Loucy (cell line): ENCODE data around the gene DLGAP5.
A peak's percentile ranks its signal among the peaks of the same experiment; 100 is the strongest.

Source experiments
- H2AFZ ChIP-seq: fragments of 200-600 bp; sonication (generic); 2 replicates; pipeline ENCODE4 v1.6.0; 2016; ENCODE audit warnings: antibody characterized with exemption, mild to moderate bottlenecking, low read length, moderate library complexity
- H3F3A ChIP-seq: fragments of 200-600 bp; 2 replicates; pipeline ENCODE4 v1.6.0; 2016; ENCODE audit warnings: antibody characterized with exemption, low read depth, mild to moderate bottlenecking
- H3K27me3 ChIP-seq: fragments of 200-600 bp; sonication (generic); 2 replicates; pipeline ENCODE4 v1.6.1; 2014; ENCODE audit warnings: low read length, mild to moderate bottlenecking; ENCODE audit not compliant: insufficient read depth, poor library complexity, severe bottlenecking
- H3K36me3 ChIP-seq: fragments of 200-600 bp; sonication (generic); 2 replicates; pipeline ENCODE4 v1.6.1; 2016; ENCODE audit warnings: low read length; ENCODE audit not compliant: insufficient read depth
- H3K4me1 ChIP-seq: fragments of 200-600 bp; sonication (generic); 2 replicates; pipeline ENCODE4 v1.5.1; 2014; ENCODE audit warnings: low read length, mild to moderate bottlenecking; ENCODE audit not compliant: insufficient read depth, poor library complexity, severe bottlenecking
- H3K4me2 ChIP-seq: fragments of 200-600 bp; sonication (generic); 2 replicates; pipeline ENCODE4 v1.6.0; 2014; ENCODE audit warnings: antibody characterized with exemption, low read length, low read depth, mild to moderate bottlenecking; ENCODE audit not compliant: poor library complexity, severe bottlenecking
- H3K4me3 ChIP-seq: fragments of 200-600 bp; sonication (generic); 2 replicates; pipeline ENCODE4 v1.5.1; 2014; ENCODE audit warnings: low read length, mild to moderate bottlenecking, mixed read lengths; ENCODE audit not compliant: poor library complexity, severe bottlenecking
- H3K79me2 ChIP-seq: fragments of 200-600 bp; sonication (generic); 2 replicates; pipeline ENCODE4 v1.6.1; 2014; ENCODE audit warnings: low read length; ENCODE audit not compliant: insufficient read depth
- H3K9ac ChIP-seq: fragments of 200-600 bp; sonication (generic); 2 replicates; pipeline ENCODE4 v1.6.0; 2014; ENCODE audit warnings: mild to moderate bottlenecking, low read depth, low read length, moderate library complexity; ENCODE audit not compliant: poor library complexity, severe bottlenecking
- H3K9me2 ChIP-seq: fragments of 200-600 bp; sonication (generic); replicated peaks from 2 replicates; pipeline ENCODE4 v1.6.1; 2016; ENCODE audit warnings: low read depth, low read length, mixed read lengths
- H3K9me3 ChIP-seq: fragments of 200-600 bp; sonication (generic); 2 replicates; pipeline ENCODE4 v1.6.1; 2014; ENCODE audit warnings: mild to moderate bottlenecking, antibody characterized with exemption, low read length, low read depth; ENCODE audit not compliant: insufficient read depth
- H4K20me1 ChIP-seq: fragments of 200-600 bp; sonication (generic); 2 replicates; pipeline ENCODE4 v1.6.0; 2014; ENCODE audit warnings: antibody characterized with exemption, low read length, mild to moderate bottlenecking; ENCODE audit not compliant: insufficient read depth, poor library complexity, severe bottlenecking
- EZH2phosphoT487 ChIP-seq: fragments of 200-600 bp; IDR thresholded peaks from 2 replicates; pipeline ENCODE4 v1.6.1; 2018; ENCODE audit warnings: antibody characterized with exemption, mild to moderate bottlenecking, moderate library complexity, borderline replicate concordance
- TF ChIP-seq, protein P1 (sequence below): fragments of 200-600 bp; sonication (generic); conservative IDR thresholded peaks from 2 replicates; pipeline ENCODE4 v1.5.1; 2014; ENCODE audit warnings: mild to moderate bottlenecking, antibody characterized with exemption, low read length

Gene DLGAP5

GRCh38 chr14:55124774-55125386 lies 66.5 kb downstream of the DLGAP5 start:
- H2AFZ ChIP-seq, result peak overlapping the region; percentile 45
- H3K9ac ChIP-seq, result peak overlapping the region; percentile 56
- H3K4me2 ChIP-seq, result peak overlapping the region; percentile 42
- H3K79me2 ChIP-seq, result no peaks in the 10 kb centered on the region
- peaks cover 16% of the 10 kb centered on the region for H3K4me1 ChIP-seq
- no peak for TF ChIP-seq EZH2phosphoT487
- TF ChIP-seq, protein P1, sequence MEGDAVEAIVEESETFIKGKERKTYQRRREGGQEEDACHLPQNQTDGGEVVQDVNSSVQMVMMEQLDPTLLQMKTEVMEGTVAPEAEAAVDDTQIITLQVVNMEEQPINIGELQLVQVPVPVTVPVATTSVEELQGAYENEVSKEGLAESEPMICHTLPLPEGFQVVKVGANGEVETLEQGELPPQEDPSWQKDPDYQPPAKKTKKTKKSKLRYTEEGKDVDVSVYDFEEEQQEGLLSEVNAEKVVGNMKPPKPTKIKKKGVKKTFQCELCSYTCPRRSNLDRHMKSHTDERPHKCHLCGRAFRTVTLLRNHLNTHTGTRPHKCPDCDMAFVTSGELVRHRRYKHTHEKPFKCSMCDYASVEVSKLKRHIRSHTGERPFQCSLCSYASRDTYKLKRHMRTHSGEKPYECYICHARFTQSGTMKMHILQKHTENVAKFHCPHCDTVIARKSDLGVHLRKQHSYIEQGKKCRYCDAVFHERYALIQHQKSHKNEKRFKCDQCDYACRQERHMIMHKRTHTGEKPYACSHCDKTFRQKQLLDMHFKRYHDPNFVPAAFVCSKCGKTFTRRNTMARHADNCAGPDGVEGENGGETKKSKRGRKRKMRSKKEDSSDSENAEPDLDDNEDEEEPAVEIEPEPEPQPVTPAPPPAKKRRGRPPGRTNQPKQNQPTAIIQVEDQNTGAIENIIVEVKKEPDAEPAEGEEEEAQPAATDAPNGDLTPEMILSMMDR, result no peak
- no peaks in the 10 kb centered on the region for H3K36me3 ChIP-seq
- no peaks in the 10 kb centered on the region for H3F3A ChIP-seq
- H3K9me2 ChIP-seq, result no peaks in the 10 kb centered on the region
- no peaks in the 10 kb centered on the region for H3K9me3 ChIP-seq
- no peaks in the 10 kb centered on the region for H4K20me1 ChIP-seq
- H3K27me3 ChIP-seq, result no peaks in the 10 kb centered on the region
- peak overlapping the region; percentile 2 for H3K4me3 ChIP-seq

DNA sequence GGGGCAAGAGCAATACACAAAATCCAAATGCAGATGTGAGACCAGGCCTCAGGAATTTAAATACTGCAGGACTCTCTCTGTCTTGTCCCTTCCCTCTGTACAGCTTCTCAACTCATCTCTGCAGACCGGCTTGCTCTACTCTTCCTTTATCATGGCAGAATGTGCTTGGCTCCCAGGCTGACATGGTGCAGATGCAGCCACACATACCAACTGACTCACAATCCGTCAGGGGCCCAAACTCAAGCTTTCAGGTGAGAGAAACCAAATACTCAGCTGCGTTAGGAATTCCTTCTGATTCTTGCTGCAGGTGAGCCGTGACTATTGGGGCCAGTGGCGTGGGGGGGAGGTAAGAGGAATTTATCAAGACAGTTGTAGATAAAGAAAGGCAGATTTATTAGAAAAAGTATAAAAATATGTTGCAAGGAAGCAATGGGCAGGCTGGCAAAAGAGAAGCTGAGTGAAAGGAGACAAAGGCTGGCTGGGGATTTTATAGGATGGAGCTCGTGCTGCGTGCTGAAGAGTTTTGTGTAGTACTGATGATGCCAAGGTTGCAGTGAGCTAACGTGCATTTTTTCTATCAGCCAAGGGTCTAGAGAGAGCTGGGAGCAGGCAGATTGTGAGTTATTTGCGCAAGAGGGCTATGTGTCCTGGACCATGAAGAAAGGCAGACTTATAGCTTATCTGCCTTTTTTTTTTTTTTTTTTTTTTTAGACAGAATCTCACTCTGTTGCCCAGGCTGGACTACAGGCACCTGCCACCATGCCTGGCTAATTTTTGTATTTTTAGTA lies 67.3 kb downstream of the DLGAP5 start:
- Histone ChIP-seq H3K4me1 (peaks cover 16% of the 10 kb centered on the region), H3K9me2 (no peaks in the 10 kb centered on the region)

GRCh38 chr14:55123101-55123500 lies 68.3 kb downstream of the DLGAP5 start:
- peaks cover 21% of the 10 kb centered on the region for H3K4me1 ChIP-seq
- H3K9me3 ChIP-seq, result no peaks in the 10 kb centered on the region
- H3K79me2 ChIP-seq, result no peaks in the 10 kb centered on the region
- H3K36me3 ChIP-seq, result no peaks in the 10 kb centered on the region
- H2AFZ ChIP-seq, result no peak overlapping the region
- H3K9ac ChIP-seq, result no peak overlapping the region
- H3K4me2 ChIP-seq, result no peak overlapping the region
- no peaks in the 10 kb centered on the region for H3K9me2 ChIP-seq
- no peaks in the 10 kb centered on the region for H4K20me1 ChIP-seq
- no peaks in the 10 kb centered on the region for H3K27me3 ChIP-seq
- TF ChIP-seq EZH2phosphoT487, result no peak
- TF ChIP-seq, protein P1, result no peak
- no peaks in the 10 kb centered on the region for H3F3A ChIP-seq
- no peak overlapping the region for H3K4me3 ChIP-seq

More for the DNA sequence above, 67.3 kb downstream of the DLGAP5 start:
- Histone ChIP-seq H3K27me3 (no peaks in the 10 kb centered on the region), H3K4me3 (no peak overlapping the region), H3K9ac (no peak overlapping the region), H3K9me3 (no peaks in the 10 kb centered on the region), H4K20me1 (no peaks in the 10 kb centered on the region), H3K36me3 (no peaks in the 10 kb centered on the region), H3F3A (no peaks in the 10 kb centered on the region), H3K4me2 (no peak overlapping the region), H3K79me2 (no peaks in the 10 kb centered on the region), H2AFZ (no peak overlapping the region)
- TF ChIP-seq, protein P1, result no peak
- TF ChIP-seq EZH2phosphoT487, result no peak
